Measurements from ENCODE around the gene DVL1. TPM values are rescaled to one million over a fixed set of nuclear protein-coding genes. Genes with fewer than 3 reads are reported as not detected.

DVL1 gene
- total RNA-seq, 8 experiments from 2014 or later: 47.8 to 81.4 (median 56.8) TPM

DNA sequence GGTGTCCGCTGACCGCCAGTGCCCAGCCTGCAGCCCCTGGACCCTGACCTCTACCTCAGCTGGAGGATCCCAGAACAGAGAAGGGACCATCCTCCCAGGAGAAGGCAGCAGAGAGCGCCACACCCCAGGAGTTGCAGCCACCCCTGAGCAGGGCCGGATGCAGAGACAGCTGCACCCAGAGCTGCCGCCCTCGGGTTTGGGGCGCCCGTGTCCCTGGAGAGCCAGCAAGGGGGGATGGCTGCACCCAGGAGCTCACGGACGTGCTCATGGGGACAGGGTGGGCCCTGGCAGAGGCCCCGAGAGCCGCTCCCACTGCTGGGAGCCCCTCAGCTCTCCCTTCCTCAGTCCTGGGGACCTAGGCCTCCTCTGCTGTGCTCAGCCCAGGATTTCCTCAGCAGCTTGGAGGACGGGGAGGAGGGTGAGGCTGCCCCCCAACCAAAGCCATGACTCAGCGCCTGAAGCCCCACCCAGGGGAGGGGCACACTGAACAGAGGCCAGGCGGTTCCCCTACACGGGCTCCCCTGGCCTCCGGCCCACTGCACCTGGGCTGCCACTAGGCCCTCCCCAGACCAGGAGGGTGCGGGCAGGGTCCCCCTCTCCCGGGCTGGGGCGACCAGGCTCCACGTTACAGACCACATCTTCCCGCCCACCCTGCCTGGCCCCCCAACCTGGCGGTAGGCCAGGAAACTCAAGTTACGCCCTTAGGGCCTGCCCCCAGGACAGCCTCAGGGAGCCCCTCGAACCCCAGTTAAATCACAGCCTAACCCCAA lies 43.7 kb downstream of the DVL1 start:
- peak; percentile 8 to 37 (median 20) for ATAC-seq (replicated peaks in 6 of 8)
- 0 to 38% (median 20%) methylated on average over 1 to 8 of the region's 25 CpGs; no CpG with 5 or more reads in 5 of the 10 experiments for WGBS, 10 experiments
- Histone ChIP-seq H3K27ac (peak overlapping the region; percentile 97), H3K4me1 (replicated peaks in 1 of 2) (peaks cover 28 to 34% of the 10 kb centered on the region in 2 donors), H3K4me3 (peak overlapping the region; percentile 69 to 95 (median 78))
- in situ Hi-C loops (cut with MboI; ENCODE audit: low pct_unique_long_range_greater_than_20kb in 2 of 9, low sequenced_read_pairs in 9 of 9, unreplicated experiment in 9 of 9): no loop called here

- WGBS, 10 experiments: 0 to 3% (median 1%) methylated on average over 4 to 14 of the region's 29 CpGs; no CpG with 5 or more reads in 4 of the 10 experiments
- peak; percentile 1 to 60 (median 52) for ATAC-seq (replicated peaks in 6 of 8)
Observed at GRCh38 chr1:1304331-1305299, 44.6 kb downstream of the DVL1 start.

GRCh38 chr1:1303736-1304135 lies 45.5 kb downstream of the DVL1 start:
- H3K4me3 ChIP-seq: peak overlapping the region in 4 of 5 donors; percentile 73 to 95 (median 84)
- WGBS, 10 experiments: 95 to 100% (median 100%) methylated on average over 1 to 4 of the region's 13 CpGs; no CpG with 5 or more reads in 6 of the 10 experiments
- no peak for ATAC-seq (replicated peaks in 6 of 8)
- H3K4me1 ChIP-seq (replicated peaks in 1 of 2): peaks cover 31 to 38% of the 10 kb centered on the region in 2 donors
- H3K27ac ChIP-seq: peak overlapping the region; percentile 97
- in situ Hi-C loops (cut with MboI; ENCODE audit: low pct_unique_long_range_greater_than_20kb in 2 of 9, low sequenced_read_pairs in 9 of 9, unreplicated experiment in 9 of 9): no loop called here

More at GRCh38 chr1:1304331-1305299, 44.6 kb downstream of the DVL1 start:
- Histone ChIP-seq H3K4me3 (peak overlapping the region; percentile 69 to 95 (median 78)), H3K27ac (peak overlapping the region; percentile 97), H3K4me1 (replicated peaks in 1 of 2) (peaks cover 27 to 36% of the 10 kb centered on the region in 2 donors)
- in situ Hi-C loops (cut with MboI; ENCODE audit: low pct_unique_long_range_greater_than_20kb in 2 of 9, low sequenced_read_pairs in 9 of 9, unreplicated experiment in 9 of 9): no loop called here

GRCh38 chr1:1302951-1303509 lies 46.2 kb downstream of the DVL1 start:
- ATAC-seq (replicated peaks in 6 of 8): no peak
- H3K4me3 ChIP-seq: no peak overlapping the region
- H3K27ac ChIP-seq: no peak overlapping the region
- peaks cover 35 to 42% of the 10 kb centered on the region in 2 donors for H3K4me1 ChIP-seq (replicated peaks in 1 of 2)
- in situ Hi-C loops (cut with MboI; ENCODE audit: low pct_unique_long_range_greater_than_20kb in 2 of 9, low sequenced_read_pairs in 9 of 9, unreplicated experiment in 9 of 9): no loop called here
- 47 to 96% methylated on average over 3 to 5 of the region's 31 CpGs; no CpG with 5 or more reads in 8 of the 10 experiments for WGBS, 10 experiments

- Histone ChIP-seq H3K4me3 (no peak overlapping the region), H3K27ac (no peak overlapping the region), H3K4me1 (replicated peaks in 1 of 2) (peaks cover 35 to 42% of the 10 kb centered on the region in 2 donors)
- ATAC-seq (replicated peaks in 6 of 8): no peak
- 79 to 100% (median 94%) methylated on average over 2 to 3 of the region's 9 CpGs; no CpG with 5 or more reads in 6 of the 10 experiments for WGBS, 10 experiments
- in situ Hi-C loops (cut with MboI; ENCODE audit: low pct_unique_long_range_greater_than_20kb in 2 of 9, low sequenced_read_pairs in 9 of 9, unreplicated experiment in 9 of 9): no loop called here
Observed at GRCh38 chr1:1302006-1302430, 47.2 kb downstream of the DVL1 start.

DNA sequence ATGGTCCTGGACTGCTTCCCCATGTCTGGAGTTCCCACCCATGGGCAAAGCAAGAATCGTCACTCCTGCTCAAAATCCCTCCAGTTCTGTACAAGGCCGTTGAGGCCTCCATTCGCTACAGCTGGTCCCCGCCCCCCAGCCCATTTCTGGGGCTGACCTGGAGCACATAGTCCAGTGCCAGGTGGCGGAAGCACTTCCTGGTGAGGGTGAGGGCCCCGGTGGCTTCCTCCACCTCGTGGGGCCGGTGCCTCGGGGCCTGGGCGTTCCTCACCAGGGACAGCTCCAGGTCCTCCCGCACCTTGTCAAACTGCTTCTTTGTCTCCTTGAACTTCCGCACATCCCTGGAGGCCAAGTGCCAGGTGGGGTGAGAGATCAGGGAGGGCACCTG lies 48.9 kb downstream of the DVL1 start:
- no peak overlapping the region for H3K4me3 ChIP-seq
- H3K27ac ChIP-seq: no peak overlapping the region
- in situ Hi-C loops (cut with MboI; ENCODE audit: low pct_unique_long_range_greater_than_20kb in 2 of 9, low sequenced_read_pairs in 9 of 9, unreplicated experiment in 9 of 9): no loop called here
- peaks cover 21 to 28% of the 10 kb centered on the region in 2 donors for H3K4me1 ChIP-seq (replicated peaks in 1 of 2)
- 80 to 100% (median 92%) methylated on average over 1 to 9 of the region's 12 CpGs; no CpG with 5 or more reads in 2 of the 10 experiments for WGBS, 10 experiments
- ATAC-seq (replicated peaks in 6 of 8): no peak

DNA sequence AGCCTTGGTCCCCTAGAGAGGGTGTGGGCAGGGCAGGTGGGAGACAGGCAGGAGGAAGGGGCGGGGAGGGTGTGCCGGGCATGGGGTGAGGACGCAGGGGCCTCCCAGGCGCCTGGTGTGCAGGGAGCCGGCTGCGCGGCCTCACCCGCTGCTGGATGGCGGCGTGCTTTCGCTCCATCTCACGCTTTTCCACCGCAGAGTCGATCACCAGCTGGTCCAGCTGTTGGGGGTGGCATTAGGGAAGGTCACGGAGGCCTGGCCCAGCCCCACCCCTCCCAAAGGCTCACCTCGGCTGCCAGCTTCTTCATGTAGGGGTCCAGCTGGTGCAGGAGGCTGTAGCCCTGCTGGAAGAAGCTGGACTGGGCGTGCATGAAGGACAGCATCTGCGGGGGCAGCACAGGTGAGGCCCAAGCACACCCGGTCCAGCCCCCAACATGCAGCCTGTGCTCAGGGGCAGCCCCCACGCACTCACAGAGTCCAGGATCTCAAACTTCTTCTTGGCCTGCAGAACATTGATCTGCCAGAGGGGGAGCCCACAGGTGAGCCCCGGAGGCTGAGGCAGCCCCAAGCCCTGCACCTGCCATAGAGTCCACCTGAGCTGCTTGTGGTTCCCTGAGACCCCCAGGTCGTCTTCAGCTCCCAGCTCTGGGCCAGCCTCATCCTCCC lies 49.4 kb downstream of the DVL1 start:
- in situ Hi-C loops (cut with MboI; ENCODE audit: low pct_unique_long_range_greater_than_20kb in 2 of 9, low sequenced_read_pairs in 9 of 9, unreplicated experiment in 9 of 9): no loop called here
- Histone ChIP-seq H3K27ac (peak overlapping the region in 1 of 2 donors; percentile 21), H3K4me3 (no peak overlapping the region), H3K4me1 (replicated peaks in 1 of 2) (peaks cover 17 to 23% of the 10 kb centered on the region in 2 donors)
- 20 to 66% (median 60%) methylated on average over 1 to 3 of the region's 22 CpGs; no CpG with 5 or more reads in 7 of the 10 experiments for WGBS, 10 experiments
- peak in 1 of 8 experiments; percentile 2 for ATAC-seq (replicated peaks in 6 of 8)

DNA sequence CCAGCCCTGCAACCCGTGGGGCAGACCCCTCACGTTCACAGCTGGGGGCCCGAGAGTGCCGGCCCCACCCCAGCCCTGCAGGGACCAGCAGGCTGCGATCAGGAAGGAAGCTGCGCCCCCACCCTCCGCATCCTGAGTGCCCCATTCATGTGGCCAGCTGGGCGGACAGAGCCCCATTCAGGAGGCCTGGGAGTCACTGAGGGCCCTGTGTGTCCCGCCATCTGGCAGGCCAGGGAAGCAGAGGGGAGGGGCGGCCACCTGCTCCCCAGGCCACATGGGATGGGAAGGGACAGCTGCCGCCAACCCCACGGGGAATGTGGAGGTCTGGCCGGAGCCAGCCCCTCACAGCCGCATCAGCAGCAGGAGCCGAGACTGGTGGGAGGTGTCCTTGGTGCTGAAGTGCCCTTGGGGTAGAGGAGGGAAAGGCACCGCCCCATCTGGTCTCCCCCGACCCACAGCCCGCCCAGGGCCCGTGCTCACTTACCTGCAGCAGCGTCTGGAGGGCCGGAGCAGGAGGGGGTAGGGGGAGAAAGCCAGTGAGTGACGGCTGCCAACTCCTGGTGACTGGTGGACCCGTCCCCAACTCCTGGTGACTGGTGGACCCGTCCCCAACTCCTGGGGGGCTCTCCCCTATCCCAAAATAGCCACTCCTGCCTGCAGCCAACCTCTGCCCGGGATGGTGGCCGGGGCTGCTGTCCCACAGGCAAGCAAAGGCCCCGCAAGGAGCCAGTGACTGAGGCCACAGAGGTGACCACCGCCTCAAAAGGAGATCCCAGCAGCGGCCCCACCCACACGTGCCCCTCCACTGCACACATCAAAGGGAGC lies 50.1 kb downstream of the DVL1 start:
- ATAC-seq (replicated peaks in 6 of 8): peak in 6 of 8 experiments; percentile 47 to 81 (median 74)
- 28 to 94% (median 55%) methylated on average over 1 to 7 of the region's 30 CpGs; no CpG with 5 or more reads in 6 of the 10 experiments for WGBS, 10 experiments
- H3K27ac ChIP-seq: peak overlapping the region; percentile 32 to 64
- in situ Hi-C loops (cut with MboI; ENCODE audit: low pct_unique_long_range_greater_than_20kb in 2 of 9, low sequenced_read_pairs in 9 of 9, unreplicated experiment in 9 of 9): no loop called here
- H3K4me3 ChIP-seq: no peak overlapping the region
- peaks cover 16 to 18% of the 10 kb centered on the region in 2 donors for H3K4me1 ChIP-seq (replicated peaks in 1 of 2)

GRCh38 chr1:1297802-1298424 lies 51.3 kb downstream of the DVL1 start:
- in situ Hi-C loops (cut with MboI; ENCODE audit: low pct_unique_long_range_greater_than_20kb in 2 of 9, low sequenced_read_pairs in 9 of 9, unreplicated experiment in 9 of 9): no loop called here
- Histone ChIP-seq H3K4me3 (no peak overlapping the region), H3K27ac (no peak overlapping the region), H3K4me1 (replicated peaks in 1 of 2) (peaks cover 12 to 14% of the 10 kb centered on the region in 2 donors)
- 80 to 100% (median 88%) methylated on average over 1 to 18 of the region's 31 CpGs; no CpG with 5 or more reads in 6 of the 10 experiments for WGBS, 10 experiments
- no peak for ATAC-seq (replicated peaks in 6 of 8)

- in situ Hi-C loops (cut with MboI; ENCODE audit: low pct_unique_long_range_greater_than_20kb in 2 of 9, low sequenced_read_pairs in 9 of 9, unreplicated experiment in 9 of 9): no loop called here
- Histone ChIP-seq H3K4me1 (replicated peaks in 1 of 2) (peaks cover 19 to 24% of the 10 kb centered on the region in 2 donors), H3K27ac (no peak overlapping the region), H3K4me3 (no peak overlapping the region)
- no peak for ATAC-seq (replicated peaks in 6 of 8)
- WGBS, 10 experiments: 87 to 100% (median 98%) methylated on average over 7 to 14 of the region's 62 CpGs; no CpG with 5 or more reads in 6 of the 10 experiments
Observed at GRCh38 chr1:1296070-1297061, 52.9 kb downstream of the DVL1 start.
